MCF 10A (cell line): ENCODE measurements around the gene LSM10. TPM values are rescaled to one million over a fixed set of nuclear protein-coding genes. Genes with fewer than 3 reads are reported as not detected.

Source experiments
- Bru-seq: library from RNA; stranded (reverse); fragments of 400-500 nt; gene quantifications from one replicate; lab custom pipeline; 2021; lab: Mats Ljungman, UMichigan
- BruChase-seq, 2 experiments: library from RNA; stranded (reverse); fragments of 400-500 nt; gene quantifications; one replicate each; lab custom pipeline; 2021; lab: Mats Ljungman, UMichigan
- BruUV-seq: library from RNA; stranded (reverse); fragments of 400-500 nt; replicated peaks from 2 replicates; lab custom pipeline; 2021; lab: Mats Ljungman, UMichigan
- CTCF ChIA-PET: fragments of 300-600 bp; sonication (Branson Sonifier 250); formaldehyde crosslinking; extraction: SDS; loops from one replicate; lab custom pipeline; 2021; ENCODE audit warnings: antibody characterized with exemption, inconsistent platforms; lab: Yijun Ruan, JAX
- POLR2A ChIA-PET: fragments of 300-600, 350-650 bp; sonication (Branson Sonifier 250); formaldehyde crosslinking; extraction: SDS; loops from one replicate; lab custom pipeline; 2020; ENCODE audit warnings: antibody characterized with exemption, inconsistent platforms; lab: Yijun Ruan, JAX
- DNase-seq: peaks from one replicate; pipeline ENCODE4 v3.0.0-alpha.2; 2018; ENCODE audit not compliant: unreplicated experiment
- H3K27ac Mint-ChIP-seq: one replicate; pipeline ENCODE4 v1.8.0; 2022; ENCODE audit warnings: mild to moderate bottlenecking, low read depth, mixed read lengths; ENCODE audit not compliant: unreplicated experiment
- H3K27me3 Mint-ChIP-seq: one replicate; pipeline ENCODE4 v1.8.0; 2022; ENCODE audit warnings: mixed read lengths; ENCODE audit not compliant: insufficient read depth, unreplicated experiment
- H3K36me3 Mint-ChIP-seq: one replicate; pipeline ENCODE4 v1.8.0; 2022; ENCODE audit warnings: mild to moderate bottlenecking, moderate library complexity, mixed read lengths; ENCODE audit not compliant: insufficient read depth, unreplicated experiment
- H3K4me1 Mint-ChIP-seq: one replicate; pipeline ENCODE4 v1.8.0; 2022; ENCODE audit warnings: mixed read lengths; ENCODE audit not compliant: insufficient read depth, unreplicated experiment
- H3K4me3 Mint-ChIP-seq: one replicate; pipeline ENCODE4 v1.8.0; 2022; ENCODE audit warnings: mild to moderate bottlenecking, moderate library complexity, mixed read lengths; ENCODE audit not compliant: unreplicated experiment
- H3K9me3 Mint-ChIP-seq: one replicate; pipeline ENCODE4 v1.8.0; 2022; ENCODE audit warnings: mixed read lengths; ENCODE audit not compliant: unreplicated experiment
- CTCF ChIP-seq: fragments of 200-600 bp; IDR thresholded peaks from one replicate; pipeline ENCODE4 v1.8.0; 2022; ENCODE audit warnings: antibody characterized with exemption, mild to moderate bottlenecking; ENCODE audit not compliant: unreplicated experiment
- intact Hi-C: fragments of 100-400 bp; cut with micrococcal nuclease; formaldehyde crosslinking; loops from 2 replicates; pipeline ENCODE4 v1.14.1; 2022
- long read RNA-seq: library from polyadenylated mRNA; stranded (forward); transcript quantifications from one replicate; pipeline ENCODE4 v2.0.0, GENCODE V29; 2022
- total RNA-seq: library from RNA; stranded (reverse); gene quantifications from 2 replicates; pipeline ENCODE4 v1.2.3, GENCODE V29; 2022

LSM10 gene
- total RNA-seq: 42.3 and 49.8 TPM in 2 replicates
- Bru-seq, nascent RNA: percentile 65 among the genes with signal in this experiment
- BruChase-seq, experiment 1, labeled RNA remaining after a 6-hour chase: percentile 81 among the genes with signal in this experiment
- BruChase-seq, experiment 2, labeled RNA remaining after a 2-hour chase: percentile 64 among the genes with signal in this experiment
- long read RNA-seq, transcript LSM10-201 (2 exons, 850 nt): major isoform, 60 of 67 reads
- long read RNA-seq, partial matches to known transcripts: 0 of 67 reads
- long read RNA-seq, other reads (novel, unspliced or antisense): 6 of 67 reads

GRCh38 chr1:36397378-36398230, at the start of gene LSM10:
Gene LSM10 (minus strand): TSS chr1:36397908. CDS start chr1:36394129, 3,779 bp downstream.
- H3K4me1 Mint-ChIP-seq: peaks cover 7% of the 10 kb centered on the region
- no peaks in the 10 kb centered on the region for H3K27me3 Mint-ChIP-seq
- intact Hi-C loops: loop anchor here (1.0 kb wide), 1 partner anchor 11 kb away; no protein-coding TSS in a partner anchor
- TSS peak; percentile 42 for BruUV-seq
- TF ChIP-seq CTCF: no peak
- peak within 1 kb of the TSS; percentile 87 for H3K27ac Mint-ChIP-seq
- DNase-seq: peak; percentile 93
- peak within 1 kb of the TSS; percentile 90 for H3K4me3 Mint-ChIP-seq
- H3K9me3 Mint-ChIP-seq: no peaks in the 10 kb centered on the region
- CTCF ChIA-PET: interaction anchor here (0.7 to 2.4 kb wide), 11 partner anchors 9 to 1394 kb away, joined by 3 to 17 read pairs (median 7); partner anchors contain the start of genes SH3D21 and TRAPPC3
- peaks cover 22% of the 10 kb centered on the region for H3K36me3 Mint-ChIP-seq
- POLR2A ChIA-PET: interaction anchor here (0.7 to 6.3 kb wide), 21 partner anchors 11 to 1085 kb away, joined by 3 to 148 read pairs (median 3); partner anchors contain the start of genes OSCP1, SH3D21, STK40 and TRAPPC3

GRCh38 chr1:36447450-36447849, 49.7 kb upstream of the LSM10 start:
- intact Hi-C loops: no loop called here
- H3K4me3 Mint-ChIP-seq: no peak overlapping the region
- H3K27me3 Mint-ChIP-seq: no peaks in the 10 kb centered on the region
- no peaks in the 10 kb centered on the region for H3K36me3 Mint-ChIP-seq
- ChIA-PET CTCF (no interaction called here), POLR2A (interaction anchor here (0.7 to 1.1 kb wide), 2 partner anchors 17 to 1415 kb away, joined by 3 read pairs; partner anchors contain the start of gene MRPS15)
- H3K9me3 Mint-ChIP-seq: no peaks in the 10 kb centered on the region
- H3K27ac Mint-ChIP-seq: no peak overlapping the region
- H3K4me1 Mint-ChIP-seq: peaks cover 21% of the 10 kb centered on the region
- no peak for TF ChIP-seq CTCF
- BruUV-seq: no TSS peak
- DNase-seq: no peak

GRCh38 chr1:36446746-36447145, 49.0 kb upstream of the LSM10 start:
- Mint-ChIP-seq H3K9me3 (no peaks in the 10 kb centered on the region), H3K4me3 (no peak overlapping the region), H3K4me1 (peaks cover 18% of the 10 kb centered on the region), H3K27ac (no peak overlapping the region), H3K27me3 (no peaks in the 10 kb centered on the region), H3K36me3 (no peaks in the 10 kb centered on the region)
- POLR2A ChIA-PET: interaction anchor here (0.5 to 1.1 kb wide), 2 partner anchors 17 to 1064 kb away, joined by 3 read pairs; partner anchors contain the start of gene MRPS15
- BruUV-seq: no TSS peak
- no peak for DNase-seq
- CTCF ChIA-PET: interaction anchor here (0.6 kb wide), 1 partner anchor 212 kb away, joined by 3 read pairs; no protein-coding TSS in a partner anchor
- TF ChIP-seq CTCF: no peak
- intact Hi-C loops: no loop called here
